Measurements from ENCODE around the gene IGFLR1. TPM values are rescaled to one million over a fixed set of nuclear protein-coding genes. Genes with fewer than 3 reads are reported as not detected.

The IGFLR1 gene
- total and polyA plus RNA-seq, 4 donors, result 7.0 to 59.7 (median 31.2) TPM

GRCh38 chr19:35727956-35728706 lies 14.1 kb downstream of the IGFLR1 start:
- no peak for DNase-seq (ENCODE audit: low spot score)
- no peak overlapping the region for H3K27ac ChIP-seq (ENCODE audit: low read depth in 1 of 2, low read length in 2 of 2)
- no peaks in the 10 kb centered on the region for H3K27me3 ChIP-seq (ENCODE audit: control insufficient read depth in 4 of 4, insufficient read depth in 4 of 4, low read length in 3 of 4)
- H3K36me3 ChIP-seq (ENCODE audit: control insufficient read depth in 4 of 4, insufficient read depth in 3 of 4, low read depth in 1 of 4, low read length in 3 of 4), result peaks cover 61 to 96% (median 74%) of the 10 kb centered on the region in 4 donors
- no peaks in the 10 kb centered on the region for H3K9me3 ChIP-seq (ENCODE audit: control insufficient read depth in 4 of 4, low read length in 3 of 4)
- H3K9ac ChIP-seq (ENCODE audit: low read depth in 1 of 2, low read length in 2 of 2), result no peak overlapping the region
- H3K4me1 ChIP-seq (ENCODE audit: control insufficient read depth in 4 of 4, insufficient read depth in 4 of 4, low read length in 3 of 4), result no peaks in the 10 kb centered on the region
- TF ChIP-seq SP1 (IDR thresholded peaks at IDR 0.05) (no peak), TAF1 (conservative IDR thresholded peaks at IDR 0.05) (no peak)
- H3K4me3 ChIP-seq (ENCODE audit: low read depth in 1 of 3, low read length in 3 of 3), result no peak overlapping the region
- WGBS, result 95% methylated on average over 19 of the region's 19 CpGs

DNA sequence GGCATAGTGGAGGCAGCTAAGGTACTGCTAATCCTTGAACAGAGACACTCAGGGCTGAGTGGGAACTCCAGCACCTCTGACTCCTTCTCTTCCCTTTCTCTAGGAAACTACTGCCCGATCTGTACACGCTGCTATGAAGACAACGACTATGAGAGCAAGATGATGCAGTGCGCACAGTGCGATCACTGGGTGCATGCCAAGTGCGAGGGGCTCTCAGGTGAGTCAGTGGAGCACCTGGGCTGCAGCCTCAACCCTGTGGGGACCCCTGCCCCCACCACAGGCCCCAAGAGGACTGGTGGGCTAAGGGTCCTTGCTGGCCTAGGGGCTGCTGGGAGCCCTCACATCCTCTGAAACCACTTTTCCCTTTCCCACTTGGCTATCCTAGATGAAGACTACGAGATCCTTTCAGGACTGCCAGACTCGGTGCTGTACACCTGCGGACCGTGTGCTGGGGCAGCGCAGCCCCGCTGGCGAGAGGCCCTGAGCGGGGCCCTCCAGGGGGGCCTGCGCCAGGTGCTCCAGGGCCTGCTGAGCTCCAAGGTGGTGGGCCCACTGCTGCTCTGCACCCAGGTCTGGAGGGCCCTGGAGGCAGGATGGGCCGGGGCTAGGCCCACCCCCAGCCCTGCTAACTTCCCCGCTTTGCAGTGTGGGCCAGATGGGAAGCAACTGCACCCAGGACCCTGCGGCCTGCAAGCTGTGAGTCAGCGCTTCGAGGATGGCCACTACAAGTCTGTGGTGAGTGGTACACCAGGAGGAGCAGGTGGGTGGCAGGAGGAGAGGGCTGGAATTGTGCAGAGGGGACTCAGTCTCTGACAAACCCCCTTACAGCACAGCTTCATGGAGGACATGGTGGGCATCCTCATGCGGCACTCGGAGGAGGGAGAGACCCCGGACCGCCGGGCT lies 14.9 kb downstream of the IGFLR1 start:
- Histone ChIP-seq H3K36me3 (ENCODE audit: control insufficient read depth in 4 of 4, insufficient read depth in 3 of 4, low read depth in 1 of 4, low read length in 3 of 4) (peaks cover 68 to 97% (median 81%) of the 10 kb centered on the region in 4 donors), H3K27me3 (ENCODE audit: control insufficient read depth in 4 of 4, insufficient read depth in 4 of 4, low read length in 3 of 4) (no peaks in the 10 kb centered on the region), H3K4me3 (ENCODE audit: low read depth in 1 of 3, low read length in 3 of 3) (no peak overlapping the region), H3K27ac (ENCODE audit: low read depth in 1 of 2, low read length in 2 of 2) (no peak overlapping the region), H3K9me3 (ENCODE audit: control insufficient read depth in 4 of 4, low read length in 3 of 4) (no peaks in the 10 kb centered on the region), H3K4me1 (ENCODE audit: control insufficient read depth in 4 of 4, insufficient read depth in 4 of 4, low read length in 3 of 4) (no peaks in the 10 kb centered on the region), H3K9ac (ENCODE audit: low read depth in 1 of 2, low read length in 2 of 2) (no peak overlapping the region)
- no peak for DNase-seq (ENCODE audit: low spot score)
- no peak for TF ChIP-seq HNF4A (conservative IDR thresholded peaks at IDR 0.05)
- 97% methylated on average over 25 of the region's 25 CpGs for WGBS

DNA sequence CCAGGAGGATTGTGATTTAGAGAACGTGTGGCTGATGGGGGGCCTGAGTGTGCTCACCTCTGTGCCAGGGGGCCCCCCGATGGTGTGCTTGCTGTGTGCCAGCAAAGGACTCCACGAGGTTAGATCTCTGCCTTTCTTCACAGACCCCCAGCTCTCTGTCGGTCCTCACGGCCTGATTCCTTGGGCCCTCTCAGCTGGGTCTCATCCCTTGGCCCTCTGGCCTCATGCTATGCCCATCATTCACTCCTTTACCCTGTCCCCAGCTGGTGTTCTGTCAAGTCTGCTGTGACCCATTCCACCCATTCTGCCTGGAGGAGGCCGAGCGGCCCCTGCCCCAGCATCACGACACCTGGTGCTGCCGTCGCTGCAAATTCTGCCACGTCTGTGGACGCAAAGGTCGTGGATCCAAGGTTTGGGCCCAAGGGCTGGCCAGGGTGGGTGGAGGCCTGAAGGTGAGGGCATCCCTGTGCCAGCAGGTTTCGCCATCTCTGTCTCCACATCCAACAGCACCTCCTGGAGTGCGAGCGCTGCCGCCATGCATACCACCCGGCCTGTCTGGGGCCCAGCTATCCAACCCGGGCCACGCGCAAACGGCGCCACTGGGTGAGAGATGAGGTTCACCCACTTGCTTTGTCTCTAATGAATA lies 16.9 kb downstream of the IGFLR1 start:
- Histone ChIP-seq H3K36me3 (ENCODE audit: control insufficient read depth in 4 of 4, insufficient read depth in 3 of 4, low read depth in 1 of 4, low read length in 3 of 4) (peaks cover 65 to 87% (median 75%) of the 10 kb centered on the region in 4 donors), H3K27me3 (ENCODE audit: control insufficient read depth in 4 of 4, insufficient read depth in 4 of 4, low read length in 3 of 4) (no peaks in the 10 kb centered on the region), H3K27ac (ENCODE audit: low read depth in 1 of 2, low read length in 2 of 2) (no peak overlapping the region), H3K9ac (ENCODE audit: low read depth in 1 of 2, low read length in 2 of 2) (no peak overlapping the region), H3K4me1 (ENCODE audit: control insufficient read depth in 4 of 4, insufficient read depth in 4 of 4, low read length in 3 of 4) (peaks cover 0 to 2% (median 0%) of the 10 kb centered on the region in 4 donors), H3K9me3 (ENCODE audit: control insufficient read depth in 4 of 4, low read length in 3 of 4) (no peaks in the 10 kb centered on the region), H3K4me3 (ENCODE audit: low read depth in 1 of 3, low read length in 3 of 3) (no peak overlapping the region)
- DNase-seq (ENCODE audit: low spot score), result no peak
- WGBS, result 95% methylated on average over 23 of the region's 23 CpGs
- TF ChIP-seq HNF4A (conservative IDR thresholded peaks at IDR 0.05) (no peak), RXRA (IDR thresholded peaks at IDR 0.05) (no peak), REST (IDR thresholded peaks at IDR 0.05) (no peak), NR2F2 (IDR thresholded peaks at IDR 0.05) (no peak), FOXA1 (IDR thresholded peaks at IDR 0.05) (no peak), ZBTB33 (IDR thresholded peaks at IDR 0.05) (no peak), RAD21 (IDR thresholded peaks at IDR 0.05) (no peak), HNF4G (IDR thresholded peaks at IDR 0.05) (no peak), SP1 (IDR thresholded peaks at IDR 0.05) (no peak), MAX (IDR thresholded peaks at IDR 0.05) (no peak), TAF1 (conservative IDR thresholded peaks at IDR 0.05) (no peak), EGR1 (IDR thresholded peaks at IDR 0.05; ENCODE audit: low read depth in 2 of 2) (no peak), GABPA (IDR thresholded peaks at IDR 0.05 in 1 of 2, conservative IDR thresholded peaks at IDR 0.05 in 1 of 2) (no peak), FOXA2 (IDR thresholded peaks at IDR 0.05) (no peak), CTCF (IDR thresholded peaks at IDR 0.05; ENCODE audit: low read depth, low read length, missing input control) (no peak), YY1 (IDR thresholded peaks at IDR 0.05) (no peak), JUND (IDR thresholded peaks at IDR 0.05) (no peak)
- TF ChIP-seq, protein P1, sequence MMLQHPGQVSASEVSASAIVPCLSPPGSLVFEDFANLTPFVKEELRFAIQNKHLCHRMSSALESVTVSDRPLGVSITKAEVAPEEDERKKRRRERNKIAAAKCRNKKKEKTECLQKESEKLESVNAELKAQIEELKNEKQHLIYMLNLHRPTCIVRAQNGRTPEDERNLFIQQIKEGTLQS (IDR thresholded peaks at IDR 0.05), result no peak

Measured in liver (tissue), 9 donors.